Fibroblast of skin of right quadriceps (primary cell): ENCODE measurements around the gene SEH1L.
"Not testable (repeated sequence)": the region's sequence is repeated elsewhere in the genome, so short reads cannot be mapped to it uniquely, and the experiment has no call there.

Experiments used
- DNase-seq: peaks from one replicate; pipeline ENCODE4 v3.0.0-alpha.2; 2013

The SEH1L gene

DNA sequence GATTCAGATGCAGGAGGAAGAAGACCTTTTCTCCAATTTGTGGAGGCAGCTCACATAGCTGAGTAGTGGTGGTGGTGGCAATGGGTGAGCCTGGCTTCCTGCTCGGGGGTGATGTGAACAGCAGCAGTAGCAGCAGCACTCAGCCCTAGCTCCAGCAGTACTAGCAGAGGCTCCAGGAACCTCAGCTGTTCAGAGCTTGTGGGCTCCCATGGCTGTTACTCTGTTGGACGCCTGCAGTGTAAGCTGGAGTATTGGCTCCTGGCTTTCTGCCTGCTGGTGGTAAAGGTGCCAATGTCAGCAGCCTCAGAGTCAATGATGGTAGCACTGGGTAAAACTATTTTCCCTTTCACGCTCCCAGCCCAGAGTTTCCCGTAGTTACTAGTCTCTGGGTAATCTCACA, 3.1 kb upstream of the SEH1L start:
- peak; percentile 5 for DNase-seq

- peak; percentile 96 for DNase-seq
Observed at GRCh38 chr18:12946549-12947284, 1.1 kb upstream of the SEH1L start.

- DNase-seq: peak; percentile 93
Observed at GRCh38 chr18:12948050-12948804, 416 bp downstream of the SEH1L start.

- DNase-seq: no peak
Observed at GRCh38 chr18:12958478-12958877, 10.7 kb downstream of the SEH1L start.

GRCh38 chr18:12960395-12960794, 12.6 kb downstream of the SEH1L start:
- no peak for DNase-seq

GRCh38 chr18:12960853-12961397, 13.1 kb downstream of the SEH1L start:
- DNase-seq: no peak

DNA sequence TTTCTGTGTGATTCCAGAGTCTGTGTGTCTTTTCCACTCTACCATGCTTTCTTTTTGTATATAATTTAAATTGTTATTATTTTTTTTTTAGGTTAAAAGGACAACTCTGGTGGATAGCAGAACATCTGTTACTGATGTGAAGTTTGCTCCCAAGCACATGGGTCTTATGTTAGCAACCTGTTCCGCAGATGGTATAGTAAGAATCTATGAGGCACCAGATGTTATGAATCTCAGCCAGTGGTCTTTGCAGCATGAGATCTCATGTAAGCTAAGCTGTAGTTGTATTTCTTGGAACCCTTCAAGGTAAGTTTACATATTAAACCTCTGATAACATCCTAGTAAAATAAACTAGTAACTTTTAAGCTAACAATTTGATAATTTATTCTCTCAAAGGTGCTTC, 15.3 kb downstream of the SEH1L start:
- no peak for DNase-seq

DNA sequence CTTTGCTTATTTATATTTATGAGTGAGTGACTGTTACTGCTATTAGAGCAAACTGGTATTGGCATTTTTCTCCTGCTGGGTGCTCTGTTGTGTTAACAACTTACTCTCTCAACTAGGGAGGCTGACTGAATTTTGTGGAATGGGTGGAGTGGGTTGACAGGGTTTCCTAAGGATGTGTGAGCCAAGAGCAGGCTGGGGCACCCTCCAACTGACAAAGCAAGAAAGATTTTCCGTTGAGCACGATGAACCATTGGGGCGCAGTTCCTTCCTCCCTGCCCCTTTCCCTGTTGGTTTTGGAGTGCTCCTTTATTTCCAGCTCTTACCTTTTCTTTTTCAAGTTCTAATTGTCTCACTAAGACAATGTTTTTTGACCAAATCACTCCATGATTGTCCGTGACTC, 20.3 kb downstream of the SEH1L start:
- DNase-seq: no peak

- no peak for DNase-seq
Observed at GRCh38 chr18:12968619-12969018, 20.8 kb downstream of the SEH1L start.

DNA sequence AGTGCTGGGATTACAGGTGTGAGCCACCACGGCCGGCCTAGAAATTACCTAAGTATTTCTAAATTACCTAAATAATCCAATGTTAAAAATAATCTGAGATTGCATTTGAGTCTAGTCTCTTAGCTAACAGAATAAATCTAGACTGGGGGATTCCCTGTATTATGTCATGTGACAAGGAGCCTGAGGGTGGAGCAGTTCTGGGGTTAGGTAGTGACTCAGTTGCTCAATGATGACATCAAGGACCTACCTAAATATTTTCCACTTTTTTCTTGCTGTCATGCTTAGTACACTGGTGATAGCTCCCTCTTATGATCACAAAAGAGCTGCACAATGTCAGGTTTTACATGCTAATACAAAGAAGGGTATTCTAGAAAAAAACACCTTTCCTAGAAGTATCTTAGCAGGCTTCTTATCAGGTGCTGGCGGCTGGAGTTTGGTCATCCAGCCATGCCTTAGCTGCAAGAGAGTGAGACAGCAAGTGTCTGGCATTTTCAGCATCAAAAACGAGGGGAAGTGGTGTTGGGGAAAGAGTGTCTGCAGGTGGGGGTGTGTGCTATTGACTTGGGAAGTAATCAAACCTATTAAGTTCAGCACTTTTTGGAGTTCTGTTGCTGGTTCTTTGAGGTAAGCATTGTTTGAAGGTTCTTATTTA, 25.9 kb downstream of the SEH1L start:
- DNase-seq: no peak

DNA sequence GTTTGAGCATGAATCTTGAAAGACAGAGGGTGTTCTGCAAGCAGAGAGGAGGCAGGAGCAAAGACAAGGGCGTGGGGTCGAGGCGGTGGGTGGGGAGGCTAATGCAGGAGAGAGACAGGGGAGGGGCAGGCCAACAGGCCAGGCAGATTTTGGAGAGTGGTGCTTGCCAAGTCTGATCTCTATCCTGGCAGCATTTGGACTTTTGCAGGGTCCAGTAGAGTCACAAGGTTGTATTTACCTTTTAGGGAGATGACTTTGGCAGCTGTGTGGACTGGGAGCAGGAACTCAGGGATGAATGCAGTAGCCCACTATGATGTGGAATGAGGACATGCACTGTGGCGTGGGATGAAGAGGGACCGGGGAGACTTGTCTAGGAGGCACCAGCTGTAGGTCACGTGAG, 27.7 kb downstream of the SEH1L start:
- no peak for DNase-seq

- DNase-seq: no peak
Observed at GRCh38 chr18:12976305-12976704, 28.5 kb downstream of the SEH1L start.

DNA sequence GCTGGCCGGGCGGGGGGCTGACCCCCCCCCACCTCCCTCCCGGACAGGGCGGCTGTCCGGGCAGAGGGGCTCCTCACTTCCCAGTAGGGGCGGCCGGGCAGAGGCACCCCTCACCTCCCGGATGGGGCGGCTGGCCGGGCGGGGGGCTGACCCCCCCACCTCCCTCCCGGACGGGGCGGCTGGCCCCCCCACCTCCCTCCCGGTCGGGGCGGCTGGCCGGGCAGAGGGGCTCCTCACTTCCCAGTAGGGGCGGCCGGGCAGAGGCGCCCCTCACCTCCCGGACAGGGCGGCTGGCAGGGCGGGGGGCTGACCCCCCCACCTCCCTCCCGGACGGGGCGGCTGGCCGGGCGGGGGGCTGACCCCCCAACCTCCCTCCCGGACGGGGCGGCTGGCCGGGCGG, 32.3 kb downstream of the SEH1L start:
- not testable (repeated sequence) for DNase-seq

- no peak for DNase-seq
Observed at GRCh38 chr18:12989397-12990122, 41.7 kb downstream of the SEH1L start.

DNA sequence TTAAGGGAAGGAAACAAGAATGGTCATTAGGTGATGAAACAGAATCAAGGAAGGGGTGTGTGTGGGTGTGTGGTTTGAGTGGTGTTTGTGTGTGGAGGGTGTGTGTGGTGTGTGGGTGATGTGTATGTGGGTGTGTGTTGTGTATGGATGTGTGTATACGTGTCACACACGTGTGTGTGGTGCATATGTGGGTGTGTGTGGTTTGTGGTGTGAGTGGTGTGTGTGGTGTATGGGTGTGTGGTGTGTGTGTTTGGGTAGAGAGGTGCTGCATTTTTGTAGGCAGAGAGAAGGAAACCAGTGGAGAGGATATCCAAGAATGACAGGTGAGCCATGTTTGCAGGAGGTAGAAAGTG, 42.3 kb downstream of the SEH1L start:
- DNase-seq: no peak

DNA sequence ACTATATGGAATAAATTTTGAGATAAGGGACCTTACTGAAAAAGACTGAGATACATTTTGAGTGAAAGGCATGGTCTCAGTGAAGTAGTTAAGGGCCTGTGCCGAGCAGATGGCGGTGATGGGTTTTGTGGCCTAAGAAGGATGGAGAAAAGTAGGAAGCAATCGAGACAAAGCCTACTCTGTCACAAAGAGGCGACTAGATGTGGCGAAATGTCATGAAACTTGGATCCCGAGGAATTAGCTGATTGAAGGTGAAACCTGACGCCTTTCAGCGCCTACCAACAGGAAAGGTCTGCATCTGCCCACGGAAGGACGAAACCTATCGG, 42.8 kb downstream of the SEH1L start:
- no peak for DNase-seq

GRCh38 chr18:12990967-12991820, 43.4 kb downstream of the SEH1L start, which contains the start of gene CEP192:
CEP192 (plus strand) TSS chr18:12991362; CDS start chr18:12999425, 8,063 bp downstream.
- peak; percentile 99 for DNase-seq

GRCh38 chr18:12991821-12992179, 44.0 kb downstream of the SEH1L start:
- no peak for DNase-seq

DNA sequence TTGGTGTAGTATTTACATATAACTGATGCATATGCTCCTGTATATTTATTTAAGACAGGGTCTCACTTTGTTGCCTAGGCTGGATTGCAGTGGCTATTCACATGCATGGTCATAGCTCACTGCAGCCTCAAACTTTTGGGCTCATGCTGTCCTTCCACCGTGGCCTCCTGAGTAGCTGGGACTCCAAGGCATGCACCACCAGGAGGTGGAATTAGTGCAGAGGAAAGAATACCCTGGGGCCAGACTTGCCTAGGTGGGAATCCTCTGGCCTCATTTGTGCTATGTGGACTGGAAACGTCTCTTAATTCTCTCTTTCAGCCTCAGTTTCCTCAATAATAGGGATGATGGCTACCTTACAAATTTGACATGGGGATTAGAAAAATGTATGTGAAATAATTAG, 45.6 kb downstream of the SEH1L start:
- no peak for DNase-seq

DNA sequence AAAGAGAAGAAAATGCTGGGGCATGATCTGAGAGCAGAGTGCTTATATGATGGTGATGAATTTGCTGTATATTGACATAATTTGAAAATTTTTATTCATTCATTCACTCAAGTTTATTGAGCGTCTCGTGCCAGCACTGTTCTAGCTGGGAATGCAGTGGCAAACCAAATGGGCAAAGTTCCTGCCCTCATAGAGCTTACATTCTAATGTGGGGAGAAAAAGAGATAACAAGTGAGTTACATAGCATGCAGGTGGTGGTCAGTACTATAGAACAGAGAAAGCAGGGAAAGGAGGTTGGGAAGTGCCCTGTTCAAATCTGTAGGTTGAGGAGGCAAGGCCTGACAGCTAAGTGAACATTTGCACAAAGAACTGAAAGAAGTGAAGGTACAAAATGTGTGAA, 47.6 kb downstream of the SEH1L start:
- DNase-seq: no peak

DNA sequence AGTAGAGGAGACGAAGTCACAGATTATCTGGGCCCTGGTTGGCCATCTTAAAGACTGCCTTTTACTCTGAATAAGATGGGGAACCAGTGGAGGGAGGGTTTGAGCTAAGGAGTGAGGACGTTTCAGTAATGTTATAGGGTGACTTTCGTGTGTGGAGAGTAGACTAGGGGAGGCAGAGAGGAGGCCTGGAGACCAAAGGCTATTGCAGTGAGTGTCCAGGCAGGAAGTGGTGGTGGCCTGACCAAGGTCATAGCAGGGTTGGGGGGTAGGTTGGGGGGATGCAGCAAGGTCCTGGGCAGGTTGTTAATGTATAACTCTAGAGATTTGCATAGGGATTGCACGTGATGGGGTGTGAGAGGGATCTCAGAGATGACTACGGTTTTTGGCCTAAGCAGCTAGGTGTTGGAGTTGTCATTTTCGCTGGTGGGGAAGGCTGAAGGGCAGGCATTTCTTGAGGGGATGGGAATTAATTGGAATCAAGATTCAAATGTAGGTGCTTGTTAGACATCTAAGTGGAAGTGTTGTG, 48.2 kb downstream of the SEH1L start:
- DNase-seq: no peak
